HEK293T (cell line): Measurements from ENCODE around the gene NEGR1.

Source experiments
- BHLHE40 ChIP-seq: fragments of 450-650 bp; IDR thresholded peaks from 2 replicates; pipeline ENCODE4 v1.6.1; 2016; ENCODE audit warnings: mild to moderate bottlenecking, moderate library complexity, borderline replicate concordance
- ELF4 ChIP-seq: fragments of 450-650 bp; IDR thresholded peaks from 2 replicates; pipeline ENCODE4 v1.6.1; 2017; ENCODE audit warnings: antibody characterized with exemption
- ZNF384 ChIP-seq: fragments of 450-650 bp; IDR thresholded peaks from 2 replicates; pipeline ENCODE4 v1.6.1; 2016

DNA sequence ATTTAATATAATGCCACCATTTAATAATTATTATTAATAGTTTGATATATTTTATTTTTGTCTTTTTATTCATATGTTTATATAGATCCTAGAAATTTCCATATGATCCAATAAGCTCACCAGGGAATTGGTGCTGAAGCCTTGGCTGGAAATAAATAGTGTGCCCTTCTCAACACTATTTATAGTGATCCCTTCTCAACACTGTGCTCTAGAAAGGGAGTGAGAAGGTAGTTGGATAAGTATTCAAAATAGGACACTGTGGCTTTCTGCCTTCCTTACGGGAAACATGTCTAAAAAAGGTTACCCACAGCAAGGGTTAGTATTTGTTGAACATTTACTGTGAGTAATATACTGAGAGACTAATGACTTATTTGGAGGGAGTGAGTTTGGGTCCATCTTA lies 496.1 kb downstream of the NEGR1 start:
- no peak for TF ChIP-seq ZNF384
- TF ChIP-seq BHLHE40, result no peak
- TF ChIP-seq ELF4, result no peak
